Tibial artery (tissue), 4 donors: ENCODE measurements around the gene INTS2.
"Not testable (repeated sequence)": the region's sequence is repeated elsewhere in the genome, so short reads cannot be mapped to it uniquely, and the experiment has no call there.

Source experiments
- DNase-seq, 2 donors: peaks; one replicate each; pipeline ENCODE4 v3.0.0-alpha.2; 2019
- H3K27ac ChIP-seq, 2 donors: fragments of 200-600 bp; sonication (generic) in 1 of 2; 1 replicate in 1 of 2; 2 replicates in 1 of 2; pipeline ENCODE4 v1.5.1; 2018 to 2019; ENCODE audit warnings: mild to moderate bottlenecking in 1 of 2
- H3K27me3 ChIP-seq, 2 donors: fragments of 200-600 bp; sonication (generic) in 1 of 2; one replicate each; pipeline versions ENCODE4 v1.5.1 to v1.6.0; 2016 to 2019
- H3K36me3 ChIP-seq, 3 donors: fragments of 200-600 bp; sonication (generic) in 2 of 3; one replicate each; pipeline ENCODE4 v1.5.1; 2016 to 2019; ENCODE audit warnings: mild to moderate bottlenecking in 2 of 3
- H3K4me1 ChIP-seq, 4 donors: fragments of 200-600 bp; sonication (generic) in 2 of 4; 1 replicate in 3 of 4; 2 replicates in 1 of 4; pipeline ENCODE4 v1.5.1; 2016 to 2019
- H3K4me3 ChIP-seq, 2 donors: fragments of 200-600 bp; sonication (generic) in 1 of 2; 1 replicate in 1 of 2; 2 replicates in 1 of 2; pipeline ENCODE4 v1.5.1; 2018 to 2019; ENCODE audit warnings: mild to moderate bottlenecking in 2 of 2
- H3K9me3 ChIP-seq, 3 donors: fragments of 200-600 bp; sonication (generic) in 1 of 3; one replicate each; pipeline ENCODE4 v1.5.1; 2016 to 2019
- CTCF ChIP-seq, 2 experiments: fragments of 200-600 bp in 1 of 2; fragments of 450-650 bp in 1 of 2; IDR thresholded peaks; one replicate each; pipeline ENCODE4 v1.5.1; 2017 to 2019; ENCODE audit warnings: antibody characterized with exemption in 2 of 2, mild to moderate bottlenecking in 1 of 2, moderate library complexity in 1 of 2
- intact Hi-C: fragments of 100-400 bp; cut with DNase I; formaldehyde crosslinking; loops from one replicate; pipeline ENCODE4 v1.15.0; 2023; ENCODE audit warnings: low total_unique reads

INTS2 gene

GRCh38 chr17:61907361-61907760, 20.4 kb downstream of the INTS2 start:
- Histone ChIP-seq H3K27ac (no peak overlapping the region), H3K27me3 (no peaks in the 10 kb centered on the region), H3K4me1 (no peaks in the 10 kb centered on the region), H3K4me3 (no peak overlapping the region), H3K36me3 (peaks cover 55 to 81% (median 60%) of the 10 kb centered on the region in 3 donors), H3K9me3 (no peaks in the 10 kb centered on the region)
- intact Hi-C loops: no loop called here
- no peak for DNase-seq
- TF ChIP-seq CTCF (IDR thresholded peaks at IDR 0.05): no peak

GRCh38 chr17:61904094-61904710, 23.6 kb downstream of the INTS2 start:
- H3K4me1 ChIP-seq: no peaks in the 10 kb centered on the region
- TF ChIP-seq CTCF (IDR thresholded peaks at IDR 0.05): no peak
- no peak overlapping the region for H3K27ac ChIP-seq
- no peaks in the 10 kb centered on the region for H3K9me3 ChIP-seq
- no peak overlapping the region for H3K4me3 ChIP-seq
- H3K27me3 ChIP-seq: no peaks in the 10 kb centered on the region
- intact Hi-C loops: no loop called here
- H3K36me3 ChIP-seq: peaks cover 29 to 79% (median 37%) of the 10 kb centered on the region in 3 donors
- no peak for DNase-seq

- Histone ChIP-seq H3K9me3 (no peaks in the 10 kb centered on the region), H3K36me3 (peaks cover 26 to 82% (median 39%) of the 10 kb centered on the region in 3 donors), H3K27ac (no peak overlapping the region), H3K4me3 (no peak overlapping the region), H3K27me3 (no peaks in the 10 kb centered on the region), H3K4me1 (no peaks in the 10 kb centered on the region)
- DNase-seq: no peak
- intact Hi-C loops: no loop called here
- TF ChIP-seq CTCF (IDR thresholded peaks at IDR 0.05): no peak
Measured at GRCh38 chr17:61903251-61903650, 24.5 kb downstream of the INTS2 start.

- Histone ChIP-seq H3K27ac (no peak overlapping the region), H3K9me3 (no peaks in the 10 kb centered on the region), H3K4me3 (no peak overlapping the region), H3K36me3 (peaks cover 0 to 64% (median 31%) of the 10 kb centered on the region in 3 donors), H3K27me3 (no peaks in the 10 kb centered on the region), H3K4me1 (no peaks in the 10 kb centered on the region)
- no peak for TF ChIP-seq CTCF (IDR thresholded peaks at IDR 0.05)
- no peak for DNase-seq
- intact Hi-C loops: no loop called here
Measured at GRCh38 chr17:61897548-61898180, 30.1 kb downstream of the INTS2 start.

- TF ChIP-seq CTCF (IDR thresholded peaks at IDR 0.05): no peak
- no peaks in the 10 kb centered on the region for H3K9me3 ChIP-seq
- H3K36me3 ChIP-seq: peaks cover 6 to 67% (median 39%) of the 10 kb centered on the region in 3 donors
- H3K27me3 ChIP-seq: no peaks in the 10 kb centered on the region
- H3K4me1 ChIP-seq: no peaks in the 10 kb centered on the region
- intact Hi-C loops: no loop called here
- H3K4me3 ChIP-seq: no peak overlapping the region
- no peak for DNase-seq
- no peak overlapping the region for H3K27ac ChIP-seq
Measured at GRCh38 chr17:61895391-61895790, 32.4 kb downstream of the INTS2 start.

- H3K4me1 ChIP-seq, DNase-seq, intact Hi-C loops, H3K4me3 ChIP-seq, H3K27me3 ChIP-seq, H3K9me3 ChIP-seq, H3K27ac ChIP-seq: not testable (repeated sequence)
- peaks cover 16 to 68% (median 48%) of the 10 kb centered on the region in 3 donors for H3K36me3 ChIP-seq
Measured at GRCh38 chr17:61894310-61894709, 33.5 kb downstream of the INTS2 start.

- H3K27ac ChIP-seq, H3K9me3 ChIP-seq, H3K4me3 ChIP-seq, intact Hi-C loops, DNase-seq, H3K27me3 ChIP-seq, H3K4me1 ChIP-seq: not testable (repeated sequence)
- peaks cover 23 to 75% (median 58%) of the 10 kb centered on the region in 3 donors for H3K36me3 ChIP-seq
Measured at GRCh38 chr17:61887733-61888132, 40.0 kb downstream of the INTS2 start.

- H3K27ac ChIP-seq, H3K9me3 ChIP-seq, H3K27me3 ChIP-seq, H3K4me3 ChIP-seq, intact Hi-C loops, H3K4me1 ChIP-seq, DNase-seq: not testable (repeated sequence)
- peaks cover 21 to 81% (median 54%) of the 10 kb centered on the region in 3 donors for H3K36me3 ChIP-seq
Measured at GRCh38 chr17:61885865-61886264, 41.9 kb downstream of the INTS2 start.
